ENCODE results near the gene EPHB6.

The EPHB6 gene

GRCh38 chr7:142854372-142855113 is at the start of gene EPHB6:
TSS of gene EPHB6 (plus strand) at chr7:142855076. CDS start at chr7:142863228, 8,152 bp downstream.
- no peak for DNase-seq (ENCODE audit: low read depth)

GRCh38 chr7:142805350-142806021 is 49.4 kb upstream of the EPHB6 start:
- DNase-seq (ENCODE audit: low read depth) = no peak

- DNase-seq (ENCODE audit: low read depth) = no peak
Measured at GRCh38 chr7:142806022-142806356, 48.9 kb upstream of the EPHB6 start.

GRCh38 chr7:142806957-142807356 is 47.9 kb upstream of the EPHB6 start:
- no peak for DNase-seq (ENCODE audit: low read depth)

GRCh38 chr7:142807855-142808460 is 46.9 kb upstream of the EPHB6 start:
- DNase-seq (ENCODE audit: low read depth) = no peak

GRCh38 chr7:142808461-142808801 is 46.4 kb upstream of the EPHB6 start:
- no peak for DNase-seq (ENCODE audit: low read depth)

GRCh38 chr7:142808802-142809583 is 45.9 kb upstream of the EPHB6 start:
- no peak for DNase-seq (ENCODE audit: low read depth)

- DNase-seq (ENCODE audit: low read depth) = no peak
Measured at GRCh38 chr7:142809671-142810070, 45.2 kb upstream of the EPHB6 start.

- peak; percentile 0 for DNase-seq (ENCODE audit: low read depth)
Measured at GRCh38 chr7:142811154-142811737, 43.6 kb upstream of the EPHB6 start.

GRCh38 chr7:142812437-142813215 is 42.2 kb upstream of the EPHB6 start:
- DNase-seq (ENCODE audit: low read depth) = no peak

- DNase-seq (ENCODE audit: low read depth) = no peak
Measured at GRCh38 chr7:142813226-142813625, 41.6 kb upstream of the EPHB6 start.

GRCh38 chr7:142813699-142814098 is 41.2 kb upstream of the EPHB6 start:
- DNase-seq (ENCODE audit: low read depth) = no peak

- DNase-seq (ENCODE audit: low read depth) = no peak
Measured at GRCh38 chr7:142814451-142814850, 40.4 kb upstream of the EPHB6 start.

- no peak for DNase-seq (ENCODE audit: low read depth)
Measured at GRCh38 chr7:142815134-142815533, 39.7 kb upstream of the EPHB6 start.

GRCh38 chr7:142817506-142817905 is 37.4 kb upstream of the EPHB6 start:
- no peak for DNase-seq (ENCODE audit: low read depth)

- DNase-seq (ENCODE audit: low read depth) = no peak
Measured at GRCh38 chr7:142819530-142819929, 35.3 kb upstream of the EPHB6 start.

GRCh38 chr7:142822714-142823113 is 32.2 kb upstream of the EPHB6 start:
- DNase-seq (ENCODE audit: low read depth) = no peak

GRCh38 chr7:142827951-142828500 is 26.9 kb upstream of the EPHB6 start:
- no peak for DNase-seq (ENCODE audit: low read depth)

GRCh38 chr7:142832417-142832816 is 22.5 kb upstream of the EPHB6 start:
- DNase-seq (ENCODE audit: low read depth) = no peak

- DNase-seq (ENCODE audit: low read depth) = no peak
Measured at GRCh38 chr7:142833174-142834048, 21.5 kb upstream of the EPHB6 start.

Data from CMK (cell line).